H54 (cell line): ENCODE results near the gene CGNL1.

Experiments
- DNase-seq: peaks from one replicate; pipeline ENCODE4 v3.0.0; 2011; ENCODE audit warnings: low spot score, mixed read lengths; ENCODE audit not compliant: insufficient read length
- FAIRE-seq: peaks from 3 replicates; lab custom pipeline; 2011; peaks lifted over from hg19 to GRCh38; lab: Jason Lieb, UNC
- POLR2A ChIP-seq: IDR thresholded peaks from 2 replicates; pipeline ENCODE4 v1.6.1; 2011; ENCODE audit warnings: low read depth, mild to moderate bottlenecking, low read length

The CGNL1 gene

GRCh38 chr15:57432141-57432741 lies 55.9 kb downstream of the CGNL1 start:
- FAIRE-seq = no peak
- DNase-seq = no peak
- no peak for TF ChIP-seq POLR2A

GRCh38 chr15:57436166-57436565 lies 59.9 kb downstream of the CGNL1 start:
- DNase-seq (no peak), FAIRE-seq (no peak)
- TF ChIP-seq POLR2A = no peak

DNA sequence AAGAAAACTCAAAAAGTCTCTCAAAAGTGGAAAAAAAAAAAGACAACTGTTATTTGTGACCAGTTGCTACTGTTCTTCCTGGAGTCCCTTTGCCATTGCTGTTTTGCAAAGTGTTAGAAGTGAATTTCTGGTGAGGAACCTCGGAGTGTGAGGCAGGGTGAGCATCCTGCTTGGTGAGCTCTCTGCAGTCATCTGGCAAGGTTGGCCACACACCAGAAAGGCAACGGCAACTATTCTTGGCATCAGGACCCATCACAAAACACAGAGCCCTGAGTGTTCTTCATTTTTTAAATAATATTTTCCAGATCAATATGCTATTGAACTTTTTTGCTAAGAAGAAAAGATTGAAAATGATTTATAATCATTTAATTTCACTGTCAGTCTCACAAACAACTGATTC lies 60.7 kb downstream of the CGNL1 start:
- no peak for DNase-seq
- FAIRE-seq = no peak
- TF ChIP-seq POLR2A = no peak

- TF ChIP-seq POLR2A = no peak
- FAIRE-seq (no peak), DNase-seq (no peak)
Observed at GRCh38 chr15:57437564-57437963, 61.3 kb downstream of the CGNL1 start.

- DNase-seq (no peak), FAIRE-seq (no peak)
- no peak for TF ChIP-seq POLR2A
Observed at GRCh38 chr15:57438166-57438565, 61.9 kb downstream of the CGNL1 start.

GRCh38 chr15:57439128-57440027 lies 63.1 kb downstream of the CGNL1 start:
- FAIRE-seq (no peak), DNase-seq (no peak)
- TF ChIP-seq POLR2A = no peak

DNA sequence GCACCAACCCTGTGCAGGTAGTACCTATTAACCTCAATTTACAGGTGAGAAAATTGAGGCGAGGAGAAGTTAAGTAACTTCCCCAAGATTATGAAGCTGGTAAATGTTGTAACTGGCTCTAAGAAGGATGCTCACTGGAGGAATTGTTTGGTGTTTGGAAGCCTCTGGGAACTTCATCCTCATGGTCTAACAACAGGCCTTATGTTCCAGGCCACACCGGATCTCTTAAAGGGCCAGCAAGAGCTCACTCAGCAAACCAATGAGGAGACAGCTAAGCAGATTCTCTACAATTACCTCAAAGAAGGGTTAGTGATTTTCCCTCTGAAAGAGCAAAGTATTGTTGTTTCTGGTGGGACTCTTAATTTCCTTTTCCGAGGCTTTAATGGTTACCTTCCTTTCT lies 63.9 kb downstream of the CGNL1 start:
- FAIRE-seq (no peak), DNase-seq (no peak)
- TF ChIP-seq POLR2A = no peak

DNA sequence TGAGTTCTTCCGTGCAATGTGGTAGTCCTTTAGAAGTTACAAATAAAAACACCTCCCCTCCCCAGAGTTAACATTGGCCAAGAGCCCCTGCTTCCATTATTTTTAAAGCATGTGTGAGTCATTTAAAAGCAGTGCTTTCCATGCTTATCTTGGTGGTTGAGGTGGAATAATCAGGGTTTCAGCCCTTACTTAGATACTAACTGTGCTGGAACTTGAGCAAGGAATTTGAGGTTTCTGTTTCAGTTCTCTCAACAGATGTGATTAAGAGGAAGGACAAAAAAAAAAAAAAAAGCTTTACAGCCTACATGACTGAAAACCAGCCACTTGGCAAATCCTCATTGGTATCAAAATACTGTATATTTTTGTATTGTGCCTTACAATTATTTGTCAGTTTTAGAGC lies 64.5 kb downstream of the CGNL1 start:
- no peak for FAIRE-seq
- DNase-seq = no peak
- TF ChIP-seq POLR2A = no peak

DNA sequence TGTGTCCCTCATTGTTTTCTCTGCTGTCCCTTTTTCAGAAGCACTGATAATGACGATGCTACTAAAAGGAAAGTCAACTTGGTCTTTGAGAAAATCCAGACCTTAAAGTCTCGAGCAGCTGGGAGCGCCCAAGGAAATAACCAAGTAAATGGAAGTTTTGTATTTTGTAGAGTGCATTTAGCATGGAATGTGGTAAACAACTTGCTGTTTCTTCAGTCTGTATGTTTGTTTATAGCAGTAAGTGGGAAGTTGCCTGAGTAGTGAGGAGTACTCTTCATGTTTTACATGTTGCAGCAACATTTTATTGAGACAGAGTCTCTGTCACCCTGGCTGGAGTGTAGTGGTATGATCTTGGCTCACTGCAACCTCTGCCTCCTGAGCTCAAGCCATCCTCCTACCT lies 66.0 kb downstream of the CGNL1 start:
- TF ChIP-seq POLR2A = no peak

DNA sequence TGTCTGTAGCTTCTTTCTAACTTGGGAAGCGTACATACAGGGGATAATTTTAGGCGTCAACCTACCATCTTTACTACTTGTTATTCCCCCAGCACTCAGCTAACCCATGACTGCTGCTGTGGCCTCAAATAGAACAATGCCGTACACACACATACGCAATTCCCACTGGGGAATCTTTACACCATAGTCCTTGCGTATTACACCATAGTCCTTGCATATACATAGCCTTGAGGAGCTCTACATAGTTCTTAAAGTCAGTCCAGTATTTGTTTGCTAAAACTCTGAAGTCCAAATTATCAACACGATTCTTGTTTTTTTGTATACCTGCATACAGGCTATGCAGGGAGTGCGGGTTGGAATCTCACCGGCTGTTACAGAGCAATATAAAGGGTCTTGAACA lies 67.2 kb downstream of the CGNL1 start:
- TF ChIP-seq POLR2A = no peak
- FAIRE-seq = no peak
- DNase-seq = no peak

More for the DNA sequence above, 66.0 kb downstream of the CGNL1 start:
- FAIRE-seq = no peak
- DNase-seq = no peak

GRCh38 chr15:57444877-57445513 lies 68.7 kb downstream of the CGNL1 start:
- TF ChIP-seq POLR2A = no peak
- FAIRE-seq (no peak), DNase-seq (no peak)

GRCh38 chr15:57445872-57446271 lies 69.6 kb downstream of the CGNL1 start:
- TF ChIP-seq POLR2A = no peak
- DNase-seq (no peak), FAIRE-seq (no peak)

GRCh38 chr15:57446393-57446792 lies 70.1 kb downstream of the CGNL1 start:
- no peak for DNase-seq
- no peak for TF ChIP-seq POLR2A
- FAIRE-seq = no peak

DNA sequence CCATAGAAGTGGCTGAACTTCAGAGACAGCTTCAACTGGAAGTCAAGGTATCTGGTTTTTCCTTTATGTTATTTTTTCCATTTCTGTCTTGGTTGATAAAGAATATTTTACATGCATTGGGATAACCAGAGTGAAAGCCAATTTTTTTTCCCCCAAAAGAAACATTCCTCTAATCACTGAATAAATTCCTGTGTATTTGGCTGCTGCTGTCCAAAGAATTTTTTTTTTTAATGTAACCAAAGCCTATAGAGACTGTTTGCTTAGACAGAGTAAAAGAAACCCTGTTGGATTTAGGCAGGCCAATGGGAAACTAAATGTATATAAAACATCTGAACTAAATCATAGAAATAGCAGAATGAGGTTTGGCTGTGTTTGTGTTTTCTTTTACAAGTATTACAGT lies 75.2 kb downstream of the CGNL1 start:
- no peak for TF ChIP-seq POLR2A
- FAIRE-seq = no peak
- DNase-seq = no peak
